IMR-90 (cell line): ENCODE results near the gene INO80D. TPM values are rescaled to one million over a fixed set of nuclear protein-coding genes. Genes with fewer than 3 reads are reported as not detected.
"Not testable (repeated sequence)": the region's sequence is repeated elsewhere in the genome, so short reads cannot be mapped to it uniquely, and the experiment has no call there.

Experiments
- ATAC-seq: fragments of 200-7000 bp; cut with Tn5 transposase; 2 replicates; pipeline ENCODE4 v1.9.1; 2020; ENCODE audit warnings: low read depth, mild to moderate bottlenecking, moderate library complexity
- BruUV-seq: library from RNA; stranded (reverse); fragments of 400-500 nt; replicated peaks from 2 replicates; lab custom pipeline; 2021; lab: Mats Ljungman, UMichigan
- CTCF ChIA-PET: fragments of 300-600 bp; formaldehyde crosslinking; extraction: SDS; loops from one replicate; lab custom pipeline; 2021; ENCODE audit warnings: antibody characterized with exemption; lab: Yijun Ruan, JAX
- POLR2A ChIA-PET: fragments of 300-600 bp; sonication (Branson Sonifier 250); formaldehyde crosslinking; loops from one replicate; lab custom pipeline; 2022; ENCODE audit warnings: antibody characterized with exemption; ENCODE audit not compliant: unreplicated experiment; lab: Charles Lee
- DNase-seq: peaks from one replicate; pipeline ENCODE4 v3.0.0; 2013
- H2AFZ ChIP-seq: replicated peaks from 2 replicates; pipeline ENCODE3; 2013; ENCODE audit warnings: low read length, mild to moderate bottlenecking; ENCODE audit not compliant: poor library complexity
- H2AK5ac ChIP-seq: 2 replicates; pipeline ENCODE4 v1.6.1; 2013; ENCODE audit warnings: low read depth, low read length, inconsistent platforms
- H2AK9ac ChIP-seq: replicated peaks from 2 replicates; pipeline ENCODE3; 2013; ENCODE audit warnings: mild to moderate bottlenecking, low read depth, low read length, moderate library complexity; ENCODE audit not compliant: poor library complexity
- H2BK120ac ChIP-seq: 2 replicates; pipeline ENCODE4 v1.6.1; 2013; ENCODE audit warnings: low read depth, low read length, inconsistent platforms
- H2BK15ac ChIP-seq: 3 replicates; pipeline ENCODE4 v1.6.1; 2013; ENCODE audit warnings: low read depth, low read length, inconsistent platforms
- H2BK20ac ChIP-seq: 2 replicates; pipeline ENCODE4 v1.6.1; 2013; ENCODE audit warnings: low read depth, mild to moderate bottlenecking, inconsistent platforms, low read length, moderate library complexity
- H2BK5ac ChIP-seq: 2 replicates; pipeline ENCODE4 v1.6.1; 2013; ENCODE audit warnings: mild to moderate bottlenecking, low read depth, low read length, inconsistent platforms; ENCODE audit not compliant: poor library complexity, severe bottlenecking
- H3K14ac ChIP-seq: replicated peaks from 2 replicates; pipeline ENCODE4 v1.6.1; 2013; ENCODE audit warnings: low read depth, low read length, inconsistent platforms
- H3K18ac ChIP-seq: 2 replicates; pipeline ENCODE4 v1.6.1; 2013; ENCODE audit warnings: low read depth, low read length, control low read depth
- H3K23ac ChIP-seq: 2 replicates; pipeline ENCODE4 v1.6.1; 2013; ENCODE audit warnings: low read depth, low read length, inconsistent platforms
- H3K27ac ChIP-seq: 2 replicates; pipeline ENCODE4 v1.5.1; 2013; ENCODE audit warnings: mild to moderate bottlenecking, control low read depth, low read length; ENCODE audit not compliant: insufficient read depth
- H3K27me3 ChIP-seq: 2 replicates; pipeline ENCODE4 v1.6.1; 2013; ENCODE audit warnings: low read length; ENCODE audit not compliant: control insufficient read depth, insufficient read depth
- H3K36me3 ChIP-seq: 2 replicates; pipeline ENCODE4 v1.6.1; 2013; ENCODE audit warnings: low read length, mixed read lengths; ENCODE audit not compliant: control insufficient read depth, insufficient read depth
- H3K4ac ChIP-seq: 2 replicates; pipeline ENCODE4 v1.6.1; 2013; ENCODE audit warnings: low read depth, low read length, inconsistent platforms
- H3K4me1 ChIP-seq: 2 replicates; pipeline ENCODE4 v1.6.1; 2013; ENCODE audit warnings: low read length, mixed read lengths; ENCODE audit not compliant: control insufficient read depth, insufficient read depth
- H3K4me2 ChIP-seq: 2 replicates; pipeline ENCODE4 v1.6.1; 2013; ENCODE audit warnings: low read depth, mild to moderate bottlenecking, control low read depth, low read length, moderate library complexity
- H3K4me3 ChIP-seq: 2 replicates; pipeline ENCODE4 v1.5.1; 2013; ENCODE audit warnings: low read depth, mild to moderate bottlenecking, control low read depth, low read length, moderate library complexity; ENCODE audit not compliant: insufficient read depth
- H3K56ac ChIP-seq: 2 replicates; pipeline ENCODE4 v1.6.1; 2013; ENCODE audit warnings: low read length, inconsistent platforms; ENCODE audit not compliant: insufficient read depth; ENCODE audit errors: extremely low read depth
- H3K79me1 ChIP-seq, 2 experiments: 2 replicates each; pipeline ENCODE4 v1.6.1; 2013; ENCODE audit warnings: low read length in 2 of 2, inconsistent platforms in 1 of 2, low read depth in 1 of 2
- H3K9ac ChIP-seq: 2 replicates; pipeline ENCODE4 v1.6.1; 2013; ENCODE audit warnings: low read depth, low read length, control low read depth
- H3K9me1 ChIP-seq: 2 replicates; pipeline ENCODE4 v1.6.1; 2013; ENCODE audit warnings: low read length, inconsistent platforms; ENCODE audit not compliant: insufficient read depth
- H3K9me3 ChIP-seq: 2 replicates; pipeline ENCODE4 v1.6.1; 2013; ENCODE audit warnings: low read length; ENCODE audit not compliant: control insufficient read depth, insufficient read depth
- H4K20me1 ChIP-seq: 2 replicates; pipeline ENCODE4 v1.6.1; 2013; ENCODE audit warnings: low read length, inconsistent platforms; ENCODE audit not compliant: insufficient read depth
- H4K5ac ChIP-seq: 2 replicates; pipeline ENCODE4 v1.6.1; 2013; ENCODE audit warnings: mild to moderate bottlenecking, low read depth, low read length, control low read depth
- H4K8ac ChIP-seq, 2 experiments: 2 replicates each; pipeline ENCODE4 v1.6.1; 2013; ENCODE audit warnings: low read depth in 2 of 2, low read length in 2 of 2, control low read depth in 1 of 2, inconsistent platforms in 1 of 2
- H4K91ac ChIP-seq: 2 replicates; pipeline ENCODE4 v1.6.1; 2013; ENCODE audit warnings: low read depth, low read length, inconsistent platforms; ENCODE audit not compliant: insufficient read depth
- WGBS, 2 experiments: methylation state at CpG; one replicate each; pipeline versions ENCODE4 v1.1.5 to v1.1.7; 2013; ENCODE audit warnings: missing lambda C conversion rate in 2 of 2; ENCODE audit not compliant: insufficient read length in 1 of 2; ENCODE audit errors: extremely low coverage in 2 of 2; 5-methylcytosine and 5-hydroxymethylcytosine counted together
- dilution Hi-C: fragments of 300-500 bp; cut with HindIII; formaldehyde crosslinking; loops from one replicate; pipeline ENCODE4 v1.14.3; 2018; ENCODE audit warnings: low sequenced_read_pairs; ENCODE audit not compliant: unreplicated experiment
- in situ Hi-C: fragments of 300-500 bp; cut with MboI; formaldehyde crosslinking; loops from 3 replicates; pipeline ENCODE4 v1.14.3; 2019; ENCODE audit warnings: low sequenced_read_pairs, inconsistent platforms, mixed read lengths
- intact Hi-C: fragments of 100-400 bp; cut with micrococcal nuclease; formaldehyde crosslinking; loops from 2 replicates; pipeline ENCODE4 v1.10.0; 2022
- polyA plus RNA-seq, 3 experiments: library from polyadenylated mRNA; depleted of rRNA; stranded (reverse); fragments of >200 nt; gene quantifications; 2 replicates each; pipeline ENCODE4 v1.2.3, GENCODE V29; 2012; ENCODE audit warnings: low replicate concordance in 1 of 3
- total RNA-seq: library from RNA; depleted of rRNA; stranded (reverse); fragments of >200 nt; gene quantifications from 2 replicates; pipeline ENCODE4 v1.2.3, GENCODE V29; 2012

Gene INO80D
- total and polyA plus RNA-seq, 2 of the 4 experiments (the other 2 are of a cell fraction) = 0.79 to 4.5 TPM

DNA sequence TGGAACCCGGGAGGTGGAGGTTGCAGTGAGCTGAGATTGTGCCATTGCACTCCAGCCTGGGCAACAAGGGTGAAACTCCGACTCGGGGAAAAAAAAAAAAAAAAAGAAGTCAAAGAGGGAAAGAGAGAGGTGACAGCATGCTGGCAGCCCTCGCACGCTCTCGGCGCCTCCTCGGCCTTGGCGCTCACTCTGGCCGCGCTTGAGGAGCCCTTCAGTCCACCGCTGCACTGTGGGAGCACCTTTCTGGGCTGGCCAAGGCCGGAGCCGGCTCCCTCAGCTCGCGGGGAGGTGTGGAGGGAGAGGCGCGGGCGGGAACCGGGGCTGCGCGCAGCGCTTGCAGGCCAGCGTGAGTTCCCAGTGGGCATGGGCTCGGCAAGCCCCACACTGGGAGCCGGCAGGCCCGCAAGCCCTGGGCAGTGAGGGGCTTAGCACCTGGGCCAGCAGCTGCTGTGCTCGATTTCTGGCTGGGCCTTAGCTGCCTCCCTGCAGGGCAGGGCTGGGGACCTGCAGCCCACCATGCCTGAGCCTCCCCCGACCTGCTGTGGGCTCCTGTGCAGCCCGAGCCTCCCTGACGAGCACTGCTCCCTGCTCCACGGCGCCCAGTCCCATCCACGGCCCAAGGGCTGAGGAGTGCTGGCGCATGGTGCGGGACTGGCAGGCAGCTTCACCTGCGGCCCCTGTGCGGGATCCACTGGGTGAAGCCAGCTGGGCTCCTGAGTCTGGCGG, 108.9 kb downstream of the INO80D start:
- H2AK9ac ChIP-seq, in situ Hi-C loops, H3K9me3 ChIP-seq, H2AFZ ChIP-seq, H3K4ac ChIP-seq, H3K56ac ChIP-seq, H3K4me3 ChIP-seq, dilution Hi-C loops, H3K79me1 ChIP-seq, POLR2A ChIA-PET, H2BK15ac ChIP-seq, DNase-seq, H3K27ac ChIP-seq, H4K91ac ChIP-seq, H2AK5ac ChIP-seq, H4K20me1 ChIP-seq, H2BK20ac ChIP-seq, H4K5ac ChIP-seq, H3K23ac ChIP-seq, BruUV-seq, H3K36me3 ChIP-seq, ATAC-seq, H3K14ac ChIP-seq, intact Hi-C loops, H3K9me1 ChIP-seq, H3K4me1 ChIP-seq, H3K9ac ChIP-seq, CTCF ChIA-PET, H2BK5ac ChIP-seq, H2BK120ac ChIP-seq, H3K27me3 ChIP-seq, H3K4me2 ChIP-seq, H4K8ac ChIP-seq, H3K18ac ChIP-seq: not testable (repeated sequence)
- WGBS, 2 experiments = 80% methylated on average over 14 of the region's 39 CpGs; no CpG with 5 or more reads in 1 of the 2 experiments
